Mucosa of descending colon (tissue), 3 donors: ENCODE data around the gene MCHR2. TPM values are rescaled to one million over a fixed set of nuclear protein-coding genes. Genes with fewer than 3 reads are reported as not detected.

Experiments used
- ATAC-seq: fragments of 200-7000 bp; cut with Tn5 transposase; one replicate; pipeline ENCODE4 v1.9.1; 2020; ENCODE audit warnings: mild to moderate bottlenecking, moderate library complexity
- DNase-seq, 3 donors: peaks; one replicate each; pipeline ENCODE4 v3.0.0-alpha.2; 2020
- H3K36me3 ChIP-seq: fragments of 200-600 bp; one replicate; pipeline ENCODE4 v1.8.0; 2021; ENCODE audit warnings: low read depth, mild to moderate bottlenecking
- H3K4me1 ChIP-seq: fragments of 200-600 bp; one replicate; pipeline ENCODE4 v1.8.0; 2021; ENCODE audit warnings: low read depth, mild to moderate bottlenecking
- H3K4me3 ChIP-seq: fragments of 200-600 bp; one replicate; pipeline ENCODE4 v1.8.0; 2021; ENCODE audit warnings: mild to moderate bottlenecking
- H3K9me3 ChIP-seq: fragments of 200-600 bp; one replicate; pipeline ENCODE4 v1.8.0; 2021; ENCODE audit warnings: mild to moderate bottlenecking
- intact Hi-C, 2 donors: fragments of 100-400 bp; cut with DNase I in 1 of 2; cut with micrococcal nuclease in 1 of 2; formaldehyde crosslinking; loops; one replicate each; pipeline versions ENCODE4 v1.11.0 to v1.11.1; 2022; cut with DNase I, micrococcal nuclease
- total RNA-seq, 3 donors: library from RNA; stranded (reverse); fragmentation: NEBNext Ultra II Directional in 2 of 3; extraction: Animal tissue kit (Norgen Biotek cat#: 25700) in 2 of 3; gene quantifications; one replicate each; pipeline versions ENCODE4 v1.2.1 to v1.2.4, GENCODE V29; 2021 to 2023
- TF ChIP-seq, protein P1 (sequence below): fragments of 200-600 bp; IDR thresholded peaks from one replicate; pipeline ENCODE4 v1.8.0; 2022; ENCODE audit warnings: antibody characterized with exemption, mild to moderate bottlenecking
- donor health status: DM: no; HTN: no; CAD: no; lungs with moderate emphysema.
- donor health status: DM: no; HTN: no; CAD: no.
- donor health status: DM: no; HTN: yes; CAD: no.

MCHR2 gene
- total RNA-seq, 3 donors from 2014 or later = not detected

DNA sequence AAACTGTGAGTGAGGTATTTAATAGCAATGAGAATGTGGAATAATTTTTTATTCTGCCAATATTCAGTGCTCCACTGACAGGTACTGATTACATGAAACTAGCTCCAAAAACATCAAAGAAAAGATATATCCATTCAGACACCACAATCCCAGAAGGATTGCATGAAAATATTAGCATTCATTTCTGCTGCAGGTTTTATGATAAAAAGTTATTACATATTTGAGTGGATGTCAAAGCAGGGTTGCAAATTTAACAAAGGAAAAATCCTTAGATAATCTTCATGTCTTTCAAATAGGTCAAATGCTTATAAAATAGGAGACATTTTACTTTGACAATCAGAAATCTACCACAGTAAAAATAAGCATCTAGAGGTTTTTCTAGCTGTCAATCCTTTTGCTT lies 13.3 kb downstream of the MCHR2 start:
- ATAC-seq = no peak
- Histone ChIP-seq H3K4me1 (no peaks in the 10 kb centered on the region), H3K36me3 (no peaks in the 10 kb centered on the region), H3K4me3 (no peak overlapping the region), H3K9me3 (no peaks in the 10 kb centered on the region)
- intact Hi-C loops = no loop called here
- TF ChIP-seq, protein P1, sequence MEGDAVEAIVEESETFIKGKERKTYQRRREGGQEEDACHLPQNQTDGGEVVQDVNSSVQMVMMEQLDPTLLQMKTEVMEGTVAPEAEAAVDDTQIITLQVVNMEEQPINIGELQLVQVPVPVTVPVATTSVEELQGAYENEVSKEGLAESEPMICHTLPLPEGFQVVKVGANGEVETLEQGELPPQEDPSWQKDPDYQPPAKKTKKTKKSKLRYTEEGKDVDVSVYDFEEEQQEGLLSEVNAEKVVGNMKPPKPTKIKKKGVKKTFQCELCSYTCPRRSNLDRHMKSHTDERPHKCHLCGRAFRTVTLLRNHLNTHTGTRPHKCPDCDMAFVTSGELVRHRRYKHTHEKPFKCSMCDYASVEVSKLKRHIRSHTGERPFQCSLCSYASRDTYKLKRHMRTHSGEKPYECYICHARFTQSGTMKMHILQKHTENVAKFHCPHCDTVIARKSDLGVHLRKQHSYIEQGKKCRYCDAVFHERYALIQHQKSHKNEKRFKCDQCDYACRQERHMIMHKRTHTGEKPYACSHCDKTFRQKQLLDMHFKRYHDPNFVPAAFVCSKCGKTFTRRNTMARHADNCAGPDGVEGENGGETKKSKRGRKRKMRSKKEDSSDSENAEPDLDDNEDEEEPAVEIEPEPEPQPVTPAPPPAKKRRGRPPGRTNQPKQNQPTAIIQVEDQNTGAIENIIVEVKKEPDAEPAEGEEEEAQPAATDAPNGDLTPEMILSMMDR = no peak
- DNase-seq = no peak

DNA sequence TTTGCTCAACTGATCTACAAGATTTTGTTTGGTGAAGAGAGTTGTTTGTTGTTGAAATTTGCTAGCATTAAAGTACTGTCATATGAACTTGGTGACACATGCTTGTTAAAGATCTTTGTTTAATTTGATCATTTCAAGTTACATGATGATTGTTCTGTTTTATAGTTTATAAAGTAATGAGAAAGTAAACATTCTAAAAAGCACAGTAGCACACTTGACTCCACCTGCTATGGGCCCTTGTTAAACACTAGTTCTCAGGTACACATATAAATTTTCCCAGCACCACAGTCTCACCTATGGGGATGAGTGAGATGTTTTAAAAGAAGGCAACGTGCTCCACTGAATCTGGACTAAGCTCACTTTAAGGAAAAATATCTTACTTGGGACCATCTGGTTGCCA lies 14.1 kb downstream of the MCHR2 start:
- Histone ChIP-seq H3K9me3 (no peaks in the 10 kb centered on the region), H3K4me1 (no peaks in the 10 kb centered on the region), H3K36me3 (no peaks in the 10 kb centered on the region), H3K4me3 (no peak overlapping the region)
- TF ChIP-seq, protein P1 = no peak
- DNase-seq (no peak), ATAC-seq (no peak)
- intact Hi-C loops = no loop called here

DNA sequence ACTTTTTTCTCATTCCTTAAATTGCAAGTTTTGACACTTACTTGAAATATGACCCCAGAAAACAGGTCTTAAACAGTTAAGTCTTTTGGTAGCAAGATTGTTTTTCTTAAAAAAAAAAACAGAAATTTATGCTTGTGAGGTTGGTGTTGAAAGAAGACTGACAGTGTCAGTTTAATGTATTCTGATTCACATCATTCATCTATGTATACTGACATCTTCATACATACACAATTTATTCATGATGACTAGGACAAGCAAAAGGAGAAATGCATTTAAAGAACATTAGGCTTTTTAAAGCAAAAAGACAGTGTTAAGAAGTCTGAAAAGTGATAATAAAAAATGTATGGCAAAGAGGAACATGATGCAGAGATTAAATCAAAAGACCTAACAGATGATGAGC lies 27.0 kb downstream of the MCHR2 start:
- intact Hi-C loops = no loop called here
- ATAC-seq = no peak
- H3K36me3 ChIP-seq = no peaks in the 10 kb centered on the region
- TF ChIP-seq, protein P1 = no peak
- H3K4me1 ChIP-seq = no peaks in the 10 kb centered on the region
- no peak overlapping the region for H3K4me3 ChIP-seq
- no peak for DNase-seq
- no peaks in the 10 kb centered on the region for H3K9me3 ChIP-seq

DNA sequence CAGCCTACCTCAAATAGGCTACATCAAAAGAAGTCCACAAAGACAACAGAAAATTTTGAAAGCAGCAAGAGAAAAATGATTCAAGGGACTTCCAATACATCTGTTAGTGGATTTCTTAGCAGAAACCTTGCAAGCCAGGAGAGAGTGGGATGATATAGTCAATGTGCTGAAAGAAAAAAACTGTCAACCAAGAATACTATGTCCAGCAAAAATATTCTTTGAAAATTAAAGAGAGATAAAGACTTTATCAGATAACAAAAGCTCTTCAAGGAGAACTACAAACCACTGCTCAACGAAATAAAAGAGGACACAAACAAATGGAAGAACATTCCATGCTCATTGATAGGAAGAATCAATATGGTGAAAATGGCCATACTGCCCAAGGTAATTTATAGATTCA lies 34.0 kb downstream of the MCHR2 start:
- no peak overlapping the region for H3K4me3 ChIP-seq
- H3K36me3 ChIP-seq = no peaks in the 10 kb centered on the region
- TF ChIP-seq, protein P1 = no peak
- intact Hi-C loops = no loop called here
- peaks cover 28% of the 10 kb centered on the region for H3K9me3 ChIP-seq
- DNase-seq (no peak), ATAC-seq (no peak)
- H3K4me1 ChIP-seq = no peaks in the 10 kb centered on the region

DNA sequence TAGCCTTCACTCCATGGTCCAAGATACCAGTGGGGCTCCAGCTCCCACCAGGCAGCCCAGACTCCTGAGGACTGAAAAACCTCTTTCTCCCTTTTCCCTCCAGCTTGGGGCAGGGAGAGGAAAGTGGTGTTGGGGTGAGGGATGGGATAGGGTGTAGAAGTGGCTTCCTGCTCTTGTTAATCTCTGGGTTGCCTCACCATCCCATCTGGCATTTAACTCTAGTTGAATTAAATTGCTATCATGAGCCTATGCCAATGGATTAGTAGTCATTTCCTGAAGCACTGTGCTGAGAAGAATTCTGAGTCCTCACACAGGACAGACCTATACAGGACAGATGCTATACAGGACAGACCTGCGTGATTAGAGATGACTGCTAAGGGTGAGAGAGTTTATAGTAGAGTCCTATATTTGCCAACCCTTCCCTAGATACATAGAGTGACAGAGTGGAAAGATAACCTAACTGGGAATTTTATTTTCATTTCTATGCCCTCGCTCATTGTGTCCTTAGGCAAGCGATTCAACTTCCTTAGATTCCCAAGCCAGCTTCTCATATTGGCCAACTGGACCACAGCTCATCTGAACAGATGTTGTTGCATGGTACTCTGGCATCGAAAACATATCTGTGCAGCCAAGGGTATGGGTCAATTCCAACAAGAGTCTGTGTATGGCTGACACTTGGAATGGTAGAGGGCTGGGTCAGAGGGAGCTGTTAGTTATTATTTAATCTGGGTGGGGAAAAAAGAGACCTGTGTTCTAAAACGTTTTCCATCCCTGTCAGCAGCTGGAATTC lies 42.8 kb downstream of the MCHR2 start:
- H3K36me3 ChIP-seq = no peaks in the 10 kb centered on the region
- no peak overlapping the region for H3K4me3 ChIP-seq
- intact Hi-C loops = no loop called here
- no peaks in the 10 kb centered on the region for H3K9me3 ChIP-seq
- DNase-seq (no peak), ATAC-seq (no peak)
- H3K4me1 ChIP-seq = no peaks in the 10 kb centered on the region
- TF ChIP-seq, protein P1 = no peak
